ENCODE data around the gene GLRA2. TPM values are rescaled to one million over a fixed set of nuclear protein-coding genes. Genes with fewer than 3 reads are reported as not detected.

The GLRA2 gene
- total RNA-seq, 1 donor from 2014 or later = not detected

DNA sequence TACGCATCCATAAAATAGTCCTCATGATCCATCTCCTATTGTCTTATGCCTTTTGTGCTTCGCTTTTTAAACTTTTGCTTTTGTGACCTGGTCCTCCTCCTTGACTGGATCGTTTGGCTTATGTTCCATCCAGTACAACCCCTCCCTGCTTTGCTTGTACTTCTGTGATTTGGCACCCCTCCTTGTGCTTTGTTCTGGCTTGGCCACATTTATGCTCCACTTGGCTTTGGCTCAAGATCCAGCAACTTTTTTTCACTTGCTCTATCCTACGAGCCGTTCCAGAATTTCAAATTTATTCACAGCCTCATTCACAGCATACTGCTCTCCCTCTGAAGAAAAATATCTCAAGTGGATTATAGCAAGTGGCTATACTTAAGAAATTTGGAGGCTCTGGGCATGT is 28.0 kb upstream of the GLRA2 start:
- no peaks in the 10 kb centered on the region for H3K27me3 ChIP-seq (ENCODE audit: low read depth)
- DNase-seq (no peak), ATAC-seq (no peak)
- no peak overlapping the region for H3K4me3 ChIP-seq
- H3K9me3 ChIP-seq = no peaks in the 10 kb centered on the region
- no peaks in the 10 kb centered on the region for H3K36me3 ChIP-seq
- H3K27ac ChIP-seq = no peak overlapping the region
- H3K4me1 ChIP-seq = no peaks in the 10 kb centered on the region
- TF ChIP-seq, protein P1, sequence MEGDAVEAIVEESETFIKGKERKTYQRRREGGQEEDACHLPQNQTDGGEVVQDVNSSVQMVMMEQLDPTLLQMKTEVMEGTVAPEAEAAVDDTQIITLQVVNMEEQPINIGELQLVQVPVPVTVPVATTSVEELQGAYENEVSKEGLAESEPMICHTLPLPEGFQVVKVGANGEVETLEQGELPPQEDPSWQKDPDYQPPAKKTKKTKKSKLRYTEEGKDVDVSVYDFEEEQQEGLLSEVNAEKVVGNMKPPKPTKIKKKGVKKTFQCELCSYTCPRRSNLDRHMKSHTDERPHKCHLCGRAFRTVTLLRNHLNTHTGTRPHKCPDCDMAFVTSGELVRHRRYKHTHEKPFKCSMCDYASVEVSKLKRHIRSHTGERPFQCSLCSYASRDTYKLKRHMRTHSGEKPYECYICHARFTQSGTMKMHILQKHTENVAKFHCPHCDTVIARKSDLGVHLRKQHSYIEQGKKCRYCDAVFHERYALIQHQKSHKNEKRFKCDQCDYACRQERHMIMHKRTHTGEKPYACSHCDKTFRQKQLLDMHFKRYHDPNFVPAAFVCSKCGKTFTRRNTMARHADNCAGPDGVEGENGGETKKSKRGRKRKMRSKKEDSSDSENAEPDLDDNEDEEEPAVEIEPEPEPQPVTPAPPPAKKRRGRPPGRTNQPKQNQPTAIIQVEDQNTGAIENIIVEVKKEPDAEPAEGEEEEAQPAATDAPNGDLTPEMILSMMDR (IDR thresholded peaks at IDR 0.05) = no peak
- intact Hi-C loops (cut with DNase I) = no loop called here

DNA sequence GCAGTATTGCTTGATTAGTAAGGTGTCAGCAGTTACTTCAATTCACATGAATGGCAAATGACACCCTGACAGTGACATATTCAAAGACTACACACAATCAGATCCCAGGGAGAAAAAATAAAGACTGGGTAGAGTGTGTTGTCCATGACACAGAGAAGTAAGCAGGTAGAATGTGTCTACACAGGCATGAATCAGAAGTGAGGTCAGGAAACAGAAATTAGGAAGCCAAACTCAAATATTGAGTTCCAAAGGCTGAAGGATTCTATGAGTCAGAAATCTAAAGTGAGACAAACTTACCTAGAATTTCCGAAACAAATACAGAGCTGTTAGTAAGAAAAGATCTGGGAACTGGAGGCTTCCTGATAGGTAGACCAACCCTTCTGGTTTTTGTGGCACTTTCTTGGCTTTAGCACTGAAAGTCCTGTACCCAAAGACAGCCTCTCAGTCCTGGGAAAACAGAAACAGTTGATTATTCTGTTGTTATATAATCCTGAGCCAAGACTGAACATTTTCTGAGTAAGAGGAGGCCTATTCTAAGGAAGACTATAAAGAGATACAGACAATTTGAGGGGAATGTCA is 24.3 kb upstream of the GLRA2 start:
- H3K4me3 ChIP-seq = no peak overlapping the region
- no peaks in the 10 kb centered on the region for H3K9me3 ChIP-seq
- ATAC-seq (no peak), DNase-seq (no peak)
- H3K27ac ChIP-seq = no peak overlapping the region
- TF ChIP-seq, protein P1 (IDR thresholded peaks at IDR 0.05) = no peak
- intact Hi-C loops (cut with DNase I) = no loop called here
- H3K27me3 ChIP-seq (ENCODE audit: low read depth) = no peaks in the 10 kb centered on the region
- H3K4me1 ChIP-seq = no peaks in the 10 kb centered on the region
- H3K36me3 ChIP-seq = no peaks in the 10 kb centered on the region

DNA sequence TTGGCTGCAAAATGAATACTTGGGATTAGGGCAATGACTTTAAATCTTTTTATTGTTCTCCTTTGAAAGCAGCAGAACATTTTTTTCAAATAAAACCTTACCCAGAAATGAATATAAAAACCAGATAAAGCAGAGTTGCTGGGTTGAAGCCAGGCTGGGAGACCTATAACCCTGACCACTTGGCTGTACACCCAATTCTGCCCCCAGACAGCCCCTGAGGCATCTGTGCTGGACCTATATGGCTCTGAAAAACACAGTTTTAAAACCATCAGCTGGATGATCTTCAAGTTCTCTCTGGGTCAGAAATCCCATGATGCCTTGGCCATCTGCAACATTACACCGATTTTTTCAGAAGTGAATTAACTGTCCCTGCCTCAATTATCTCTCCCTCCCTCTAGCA is 23.7 kb upstream of the GLRA2 start:
- intact Hi-C loops (cut with DNase I) = no loop called here
- DNase-seq (no peak), ATAC-seq (no peak)
- no peaks in the 10 kb centered on the region for H3K9me3 ChIP-seq
- H3K36me3 ChIP-seq = no peaks in the 10 kb centered on the region
- no peak overlapping the region for H3K27ac ChIP-seq
- TF ChIP-seq, protein P1 (IDR thresholded peaks at IDR 0.05) = no peak
- H3K27me3 ChIP-seq (ENCODE audit: low read depth) = no peaks in the 10 kb centered on the region
- H3K4me1 ChIP-seq = no peaks in the 10 kb centered on the region
- H3K4me3 ChIP-seq = no peak overlapping the region

DNA sequence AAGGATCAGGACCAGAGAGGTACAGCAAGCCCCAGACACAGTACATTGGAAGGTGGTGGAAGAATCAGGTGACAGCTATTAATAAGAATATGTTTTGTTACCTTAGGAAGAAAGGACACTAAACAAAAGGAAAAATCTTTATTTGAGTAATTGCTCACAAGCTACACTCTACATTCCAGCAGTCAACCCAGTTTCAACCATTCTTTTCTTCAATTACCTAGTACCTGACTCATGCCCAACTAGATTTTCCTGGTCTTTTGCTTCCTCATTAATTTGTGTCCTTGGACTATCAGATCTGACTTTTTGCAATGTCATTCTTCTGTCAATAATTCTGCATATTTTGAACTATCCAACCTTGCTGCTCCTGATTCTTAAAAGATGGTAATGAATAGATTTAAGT is 22.5 kb upstream of the GLRA2 start:
- ATAC-seq (no peak), DNase-seq (no peak)
- Histone ChIP-seq H3K4me3 (no peak overlapping the region), H3K9me3 (no peaks in the 10 kb centered on the region), H3K27me3 (ENCODE audit: low read depth) (no peaks in the 10 kb centered on the region), H3K36me3 (no peaks in the 10 kb centered on the region), H3K27ac (no peak overlapping the region), H3K4me1 (no peaks in the 10 kb centered on the region)
- intact Hi-C loops (cut with DNase I) = no loop called here
- TF ChIP-seq, protein P1 (IDR thresholded peaks at IDR 0.05) = no peak

DNA sequence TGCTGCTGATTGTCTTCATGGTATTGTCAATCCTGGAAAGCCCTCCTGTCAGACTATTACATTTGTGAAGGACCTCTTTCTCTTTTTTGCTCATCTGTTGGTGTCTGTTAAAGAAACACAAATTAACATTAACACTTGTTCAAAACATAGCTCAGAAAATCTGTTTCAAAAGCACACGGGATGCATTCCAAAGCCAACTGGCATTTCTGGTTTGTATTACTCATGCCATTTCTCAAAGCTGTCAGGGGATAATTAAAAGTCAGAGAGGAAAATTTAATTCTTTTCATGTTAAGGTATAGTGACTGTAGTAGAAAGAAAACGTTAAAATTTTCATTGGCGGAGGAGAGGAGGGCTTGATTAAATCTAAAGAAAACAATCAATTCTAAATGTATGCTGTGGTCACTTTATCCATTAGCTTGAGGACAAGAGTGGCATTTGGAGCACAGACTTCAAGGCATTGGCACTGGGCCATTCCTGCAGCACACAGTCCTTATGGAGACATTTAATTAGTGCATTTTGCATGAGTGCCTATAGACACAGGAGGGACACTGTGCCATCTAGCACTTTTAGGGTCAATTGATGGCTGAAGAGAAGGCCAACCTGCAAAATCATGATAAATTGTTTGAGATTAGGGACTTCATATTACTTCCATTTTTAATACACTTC is 21.2 kb upstream of the GLRA2 start:
- Histone ChIP-seq H3K9me3 (no peaks in the 10 kb centered on the region), H3K27me3 (ENCODE audit: low read depth) (no peaks in the 10 kb centered on the region), H3K27ac (no peak overlapping the region), H3K4me1 (no peaks in the 10 kb centered on the region), H3K36me3 (no peaks in the 10 kb centered on the region), H3K4me3 (no peak overlapping the region)
- DNase-seq (no peak), ATAC-seq (no peak)
- intact Hi-C loops (cut with DNase I) = no loop called here
- TF ChIP-seq, protein P1 (IDR thresholded peaks at IDR 0.05) = no peak
